Spleen (tissue), 11 donors: Measurements from ENCODE around the gene SORBS2. TPM values are rescaled to one million over a fixed set of nuclear protein-coding genes. Genes with fewer than 3 reads are reported as not detected.
A peak's percentile ranks its signal among the peaks of the same experiment; 100 is the strongest.

ENCODE experiments used
- DNase-seq: peaks from one replicate; pipeline ENCODE4 v3.0.0-alpha.2; 2020
- H3K27ac ChIP-seq, 8 donors: fragments of 200-600 bp; sonication (generic) in 7 of 8; 1 replicate in 4 of 8; 2 replicates in 4 of 8; pipeline versions ENCODE4 v1.5.0 to v1.8.0; 2016 to 2021; ENCODE audit warnings: inconsistent platforms in 4 of 8, mild to moderate bottlenecking in 4 of 8, moderate library complexity in 1 of 8
- H3K27me3 ChIP-seq, 7 donors: fragments of 200-600 bp; sonication (generic) in 6 of 7; replicated peaks in 1 of 7; 1 replicate in 4 of 7; 2 replicates in 3 of 7; pipeline versions ENCODE4 v1.5.0 to v1.8.0; 2016 to 2021; ENCODE audit warnings: inconsistent platforms in 3 of 7, mild to moderate bottlenecking in 1 of 7
- H3K36me3 ChIP-seq, 6 donors: fragments of 200-600 bp; sonication (generic) in 5 of 6; 1 replicate in 4 of 6; 2 replicates in 2 of 6; pipeline versions ENCODE4 v1.5.0 to v1.8.0; 2016 to 2021; ENCODE audit warnings: inconsistent platforms in 2 of 6
- H3K4me1 ChIP-seq, 6 donors: fragments of 200-600 bp; sonication (generic) in 5 of 6; 1 replicate in 3 of 6; 2 replicates in 3 of 6; pipeline versions ENCODE4 v1.5.0 to v1.8.0; 2016 to 2021; ENCODE audit warnings: inconsistent platforms in 3 of 6
- H3K4me3 ChIP-seq, 8 donors: fragments of 200-600 bp; sonication (generic) in 7 of 8; 1 replicate in 4 of 8; 2 replicates in 4 of 8; pipeline versions ENCODE4 v1.5.0 to v1.8.0; 2016 to 2021; ENCODE audit warnings: inconsistent platforms in 4 of 8, mild to moderate bottlenecking in 4 of 8, moderate library complexity in 2 of 8
- H3K9me3 ChIP-seq, 8 donors: fragments of 200-600 bp; sonication (generic) in 7 of 8; 1 replicate in 4 of 8; 2 replicates in 4 of 8; pipeline versions ENCODE4 v1.5.0 to v1.8.0; 2016 to 2021; ENCODE audit warnings: inconsistent platforms in 4 of 8
- CTCF ChIP-seq, 11 experiments: fragments of 200-600 bp in 7 of 11; fragments of 450-650 bp in 4 of 11; sonication (generic) in 4 of 11; IDR thresholded peaks in 8 of 11; conservative IDR thresholded peaks in 3 of 11; 1 replicate in 7 of 11; 2 replicates in 4 of 11; pipeline versions ENCODE4 v1.4.0 to v1.8.0; 2016 to 2021; ENCODE audit warnings: antibody characterized with exemption in 11 of 11, inconsistent platforms in 4 of 11, mild to moderate bottlenecking in 1 of 11
- POLR2A ChIP-seq, 3 donors: fragments of 450-650 bp; IDR thresholded peaks; one replicate each; pipeline ENCODE4 v1.5.1; 2017; ENCODE audit warnings: antibody characterized with exemption in 3 of 3, mild to moderate bottlenecking in 1 of 3
- POLR2AphosphoS5 ChIP-seq, 3 donors: sonication (generic); formaldehyde crosslinking; IDR thresholded peaks; one replicate each; pipeline ENCODE4 v1.5.1; 2017; ENCODE audit warnings: antibody characterized with exemption in 3 of 3
- WGBS, 5 donors: extraction: QIAGEN DNeasy Blood & Tissue Kit in 3 of 5; methylation state at CpG; one replicate each; pipeline versions ENCODE4 v1.1.5 to v1.1.7; 2013 to 2018; 5-methylcytosine and 5-hydroxymethylcytosine counted together
- intact Hi-C: fragments of 100-400 bp; cut with DNase I; formaldehyde crosslinking; loops from one replicate; pipeline ENCODE4 v1.15.0; 2023; ENCODE audit warnings: low total_unique reads
- polyA plus RNA-seq, 3 donors: library from polyadenylated mRNA; stranded (reverse); fragments of 200-250 nt; gene quantifications; one replicate each; pipeline ENCODE4 v1.2.1, GENCODE V29; 2013
- total RNA-seq, 7 donors: library from RNA; depleted of rRNA in 3 of 7; stranded (reverse); fragments of >200 nt in 3 of 7; fragmentation: NEBNext Ultra II Directional in 4 of 7; extraction: Animal tissue kit (Norgen Biotek cat#: 25700) in 4 of 7; gene quantifications; one replicate each; pipeline versions ENCODE4 v1.1.0 to v1.2.1, GENCODE V29; 2016 to 2021
- donor health status: healthy with polysubstance abuse.
- donor health status: DM: no; HTN: no; CAD: no; lungs with moderate emphysema.
- donor health status: DM: no; HTN: no; CAD: no.
- donor health status: Bipolar disorder and iron deficiency.
- donor health status: healthy.
- donor health status: DM: no; HTN: no; CAD: no.
- donor health status: DM: yes; HTN: yes; CAD: no.

Gene SORBS2
- total and polyA plus RNA-seq, 10 donors = 5.9 to 128 (median 84.8) TPM

- intact Hi-C loops = no loop called here
- no peak for DNase-seq
- TF ChIP-seq CTCF (IDR thresholded peaks at IDR 0.05 in 8 of 11, conservative IDR thresholded peaks at IDR 0.05 in 3 of 11) = no peak
- TF ChIP-seq POLR2AphosphoS5 (IDR thresholded peaks at IDR 0.05) = no peak
- no peak for TF ChIP-seq POLR2A (IDR thresholded peaks at IDR 0.05)
- WGBS, 5 donors = 88 to 93% (median 88%) methylated on average over 3 of the region's 3 CpGs
- Histone ChIP-seq H3K4me1 (peaks cover 0 to 15% (median 5%) of the 10 kb centered on the region in 6 donors), H3K27me3 (no peaks in the 10 kb centered on the region), H3K9me3 (no peaks in the 10 kb centered on the region), H3K27ac (peak overlapping the region in 1 of 8 donors; percentile 30), H3K4me3 (no peak overlapping the region), H3K36me3 (no peaks in the 10 kb centered on the region)
Observed at GRCh38 chr4:185570727-185571126, 241.3 kb downstream of the SORBS2 start.

GRCh38 chr4:185567381-185568376 is 244.3 kb downstream of the SORBS2 start:
- intact Hi-C loops = no loop called here
- no peak for DNase-seq
- Histone ChIP-seq H3K4me1 (peaks cover 0 to 12% (median 5%) of the 10 kb centered on the region in 6 donors), H3K27me3 (no peaks in the 10 kb centered on the region), H3K9me3 (peaks cover 0 to 12% (median 7%) of the 10 kb centered on the region in 8 donors), H3K27ac (peak overlapping the region; percentile 6 to 82 (median 72)), H3K4me3 (no peak overlapping the region), H3K36me3 (no peaks in the 10 kb centered on the region)
- TF ChIP-seq CTCF (IDR thresholded peaks at IDR 0.05 in 8 of 11, conservative IDR thresholded peaks at IDR 0.05 in 3 of 11) (no peak), POLR2AphosphoS5 (IDR thresholded peaks at IDR 0.05) (peak in 1 of 3 donors; percentile 36), POLR2A (IDR thresholded peaks at IDR 0.05) (no peak)
- WGBS, 5 donors = 59 to 76% (median 73%) methylated on average over 21 of the region's 21 CpGs

- no peaks in the 10 kb centered on the region for H3K36me3 ChIP-seq
- WGBS, 5 donors = 50 to 85% (median 73%) methylated on average over 1 of the region's 1 CpG
- TF ChIP-seq POLR2AphosphoS5 (IDR thresholded peaks at IDR 0.05) (peak in 1 of 3 donors; percentile 33), CTCF (IDR thresholded peaks at IDR 0.05 in 8 of 11, conservative IDR thresholded peaks at IDR 0.05 in 3 of 11) (no peak)
- H3K27ac ChIP-seq = peak overlapping the region; percentile 6 to 82 (median 72)
- intact Hi-C loops = no loop called here
- DNase-seq = no peak
- H3K9me3 ChIP-seq = peaks cover 0 to 12% (median 7%) of the 10 kb centered on the region in 8 donors
- peaks cover 0 to 12% (median 5%) of the 10 kb centered on the region in 6 donors for H3K4me1 ChIP-seq
- H3K27me3 ChIP-seq = no peaks in the 10 kb centered on the region
- no peak overlapping the region for H3K4me3 ChIP-seq
Observed at GRCh38 chr4:185566972-185567371, 245.0 kb downstream of the SORBS2 start.

DNA sequence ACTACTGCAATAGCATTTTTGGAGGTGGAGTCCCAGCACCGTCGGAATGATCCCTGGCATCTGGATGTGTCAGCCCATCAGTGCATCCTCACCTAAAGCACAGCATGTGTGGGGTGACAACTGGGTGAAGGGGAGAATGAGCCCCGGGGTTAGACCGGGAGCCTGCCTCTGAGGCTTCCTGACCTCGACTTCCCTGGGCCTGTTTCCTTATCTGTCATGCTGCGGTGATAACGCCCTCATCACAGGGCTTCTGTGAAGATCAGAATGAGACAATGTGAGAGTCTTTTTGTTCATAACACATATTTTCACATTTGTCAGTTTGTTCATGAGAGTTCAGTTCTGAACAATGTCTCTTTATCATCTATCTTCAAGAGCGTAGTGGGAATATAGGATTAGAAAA is 245.6 kb downstream of the SORBS2 start:
- Histone ChIP-seq H3K36me3 (no peaks in the 10 kb centered on the region), H3K9me3 (peaks cover 0 to 12% (median 7%) of the 10 kb centered on the region in 8 donors), H3K4me1 (peaks cover 0 to 12% (median 5%) of the 10 kb centered on the region in 6 donors), H3K27me3 (no peaks in the 10 kb centered on the region), H3K27ac (peak overlapping the region in 7 of 8 donors; percentile 61 to 82 (median 73)), H3K4me3 (no peak overlapping the region)
- whole genome bisulfite sequencing, 5 donors = 37 to 60% (median 50%) methylated on average over 8 of the region's 8 CpGs
- DNase-seq = no peak
- intact Hi-C loops = no loop called here
- no peak for TF ChIP-seq POLR2A (IDR thresholded peaks at IDR 0.05)
- TF ChIP-seq CTCF (IDR thresholded peaks at IDR 0.05 in 8 of 11, conservative IDR thresholded peaks at IDR 0.05 in 3 of 11) = no peak
- TF ChIP-seq POLR2AphosphoS5 (IDR thresholded peaks at IDR 0.05) = no peak
